NCI-H460 (cell line): ENCODE data around the gene SOCS3. TPM values are rescaled to one million over a fixed set of nuclear protein-coding genes. Genes with fewer than 3 reads are reported as not detected.
"Not testable (repeated sequence)": the region's sequence is repeated elsewhere in the genome, so short reads cannot be mapped to it uniquely, and the experiment has no call there.

Source experiments
- DNase-seq: peaks from one replicate; pipeline ENCODE4 v3.0.0-alpha.2; 2016; ENCODE audit warnings: low read depth; ENCODE audit errors: extremely low read depth
- total RNA-seq: library from RNA; depleted of rRNA; stranded (reverse); fragments of >200 nt; shearing (Covaris generic); gene quantifications from 2 replicates; pipeline ENCODE4 v1.2.3, GENCODE V29; 2014

The SOCS3 gene
- total RNA-seq, 1 experiment from 2014 or later = 404 TPM

DNA sequence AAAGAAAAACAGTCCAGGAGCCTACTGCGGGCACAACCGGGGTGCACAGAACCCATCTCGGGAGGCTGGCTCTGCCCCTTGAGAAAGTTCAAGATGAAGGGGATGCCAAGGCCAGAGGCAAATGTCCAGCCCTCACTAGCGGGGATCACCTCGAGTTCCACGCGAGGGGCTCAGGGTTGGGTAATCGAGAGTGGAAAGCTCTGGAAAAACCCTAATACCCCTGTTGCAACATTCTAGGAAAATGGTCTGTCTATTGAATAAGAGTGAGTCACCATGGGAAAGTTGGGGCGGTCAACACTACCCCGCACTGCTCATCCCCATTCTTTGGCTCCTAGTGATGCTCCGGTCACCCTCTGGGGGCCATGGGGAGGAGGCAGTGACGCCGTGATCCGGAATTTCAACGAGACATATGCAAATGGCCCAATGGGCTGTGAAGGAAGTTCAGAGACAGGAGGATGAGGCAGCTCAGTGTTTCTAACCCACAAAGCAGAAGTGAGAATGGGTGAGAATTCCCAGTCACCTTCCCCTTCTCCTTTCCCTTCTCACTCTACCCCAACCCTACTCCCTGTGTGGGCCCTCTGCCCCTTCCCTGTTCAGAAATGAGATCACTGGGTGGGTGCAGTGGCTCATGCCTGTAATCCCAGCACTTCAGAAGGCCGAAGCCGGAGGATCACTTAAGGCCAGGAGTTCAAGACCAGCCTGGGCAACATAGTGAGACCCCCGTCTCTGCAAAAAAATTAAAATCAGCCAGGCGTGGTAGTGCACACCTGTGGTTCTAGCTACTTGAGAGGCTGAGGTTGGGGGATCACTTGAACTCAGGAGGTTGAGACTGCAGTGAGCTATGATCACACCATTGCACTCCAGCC, 22.4 kb downstream of the SOCS3 start:
- peak; percentile 98 for DNase-seq

DNA sequence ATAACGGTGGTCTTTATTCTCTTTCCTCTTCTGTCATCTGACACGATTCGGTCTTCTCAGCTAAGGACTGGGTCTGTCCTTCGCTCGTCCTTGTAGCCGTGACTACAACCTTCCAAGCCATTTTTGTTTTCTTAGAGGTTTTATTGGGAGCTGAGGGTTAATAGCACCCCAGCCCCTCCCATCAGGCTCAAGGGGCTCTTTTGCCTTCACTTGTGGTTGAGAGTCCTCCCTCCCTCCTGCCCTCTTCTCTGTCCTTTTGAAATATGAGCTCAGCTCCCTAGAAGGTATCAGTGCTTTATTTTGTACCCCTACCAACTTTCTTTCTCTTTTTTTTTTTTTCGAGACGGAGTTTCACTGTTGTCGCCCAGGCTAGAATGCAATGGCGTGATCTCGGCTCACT, 24.7 kb downstream of the SOCS3 start:
- DNase-seq = no peak

- no peak for DNase-seq
Measured at GRCh38 chr17:78332991-78333390, 26.9 kb downstream of the SOCS3 start.

GRCh38 chr17:78331355-78331754, 28.5 kb downstream of the SOCS3 start:
- DNase-seq = not testable (repeated sequence)

DNA sequence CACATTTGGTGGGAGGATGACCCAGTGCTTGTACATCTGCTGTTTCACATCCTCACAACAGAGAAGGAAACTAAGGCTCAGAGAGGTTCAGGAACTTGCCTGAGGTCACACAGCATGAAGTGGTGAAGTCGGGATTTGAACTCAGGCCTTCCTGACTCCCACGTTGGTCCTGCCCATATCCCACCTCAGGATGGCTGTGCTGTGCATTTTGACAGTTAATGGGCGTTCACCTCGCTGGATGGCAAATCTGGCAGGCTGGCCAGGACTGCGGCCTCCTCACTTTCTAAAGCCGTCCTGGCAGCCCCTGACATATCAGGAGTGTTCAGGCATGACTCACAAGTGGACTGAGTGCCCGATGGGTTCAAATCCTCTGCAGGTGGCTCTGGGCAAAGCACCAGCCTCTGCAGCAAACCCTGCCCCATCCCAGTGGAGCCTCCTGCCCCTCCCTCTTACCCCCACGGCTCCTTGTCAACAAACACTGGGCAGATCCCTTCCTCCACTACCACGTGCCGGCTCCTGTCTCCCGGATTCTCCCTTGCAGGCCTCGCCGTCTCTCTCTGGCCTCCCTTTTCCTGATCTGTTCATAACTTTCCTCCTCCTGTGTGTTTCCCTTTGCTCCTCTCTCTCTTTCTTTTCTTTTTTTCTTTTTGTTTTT, 29.2 kb downstream of the SOCS3 start:
- peak; percentile 54 for DNase-seq

DNA sequence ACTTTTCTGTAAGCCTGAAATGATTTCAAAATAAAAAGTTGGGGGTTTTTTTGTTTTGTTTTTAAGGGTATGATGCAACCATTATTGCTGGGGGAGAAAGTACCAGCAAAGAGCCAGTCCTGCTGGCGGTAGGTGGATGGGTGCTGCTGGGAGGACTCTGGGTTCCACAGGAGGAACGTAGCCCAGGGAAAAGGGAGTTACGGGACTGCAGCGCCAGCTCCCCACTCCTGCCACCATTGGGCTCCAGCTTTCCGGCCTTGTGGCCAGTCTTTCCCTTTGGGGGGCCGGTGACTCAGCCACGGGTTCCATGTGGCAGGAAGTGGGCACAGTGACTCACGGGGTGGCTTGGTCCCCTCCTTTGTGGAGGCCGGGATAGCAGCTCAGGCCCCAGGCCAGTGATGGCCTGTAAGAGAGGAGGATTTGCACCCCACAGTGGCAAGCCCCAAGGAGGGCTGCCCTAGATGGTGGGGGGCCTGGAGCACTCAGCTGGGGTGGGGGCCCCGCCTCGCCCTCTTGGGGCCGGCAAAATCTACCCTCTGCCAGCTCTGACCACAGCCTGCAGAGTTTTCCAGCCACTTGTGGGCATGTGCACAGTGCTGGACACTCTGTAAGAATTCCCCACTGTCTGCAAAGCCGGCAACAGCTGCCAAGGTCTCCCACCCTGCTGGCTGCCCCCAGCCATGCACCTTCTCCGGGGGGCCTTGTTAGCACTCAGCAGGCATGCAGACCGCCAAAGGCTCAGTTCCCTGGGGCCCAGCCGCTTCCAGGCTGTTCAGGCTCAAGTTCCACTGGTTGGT, 30.4 kb downstream of the SOCS3 start:
- peak; percentile 69 for DNase-seq

DNA sequence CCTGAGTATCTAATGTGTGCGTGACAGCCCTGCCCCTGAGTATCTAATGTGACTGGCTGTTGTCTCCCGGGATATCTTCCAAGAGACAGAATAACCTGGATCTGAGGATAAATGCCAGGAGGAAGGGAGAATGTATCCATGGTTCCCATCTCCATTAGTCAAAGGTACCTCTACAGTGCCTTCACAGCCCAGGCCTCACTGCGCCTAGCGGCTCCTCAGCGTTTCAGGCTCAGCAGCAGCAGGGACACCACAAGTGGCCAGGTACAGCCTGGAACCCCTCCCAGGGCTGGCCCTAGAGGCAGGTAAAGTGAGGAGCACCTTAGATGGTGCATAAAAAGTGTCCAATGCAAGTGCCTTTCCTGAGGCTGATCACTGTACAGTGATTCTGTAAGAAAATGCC, 32.0 kb downstream of the SOCS3 start:
- DNase-seq = no peak

DNA sequence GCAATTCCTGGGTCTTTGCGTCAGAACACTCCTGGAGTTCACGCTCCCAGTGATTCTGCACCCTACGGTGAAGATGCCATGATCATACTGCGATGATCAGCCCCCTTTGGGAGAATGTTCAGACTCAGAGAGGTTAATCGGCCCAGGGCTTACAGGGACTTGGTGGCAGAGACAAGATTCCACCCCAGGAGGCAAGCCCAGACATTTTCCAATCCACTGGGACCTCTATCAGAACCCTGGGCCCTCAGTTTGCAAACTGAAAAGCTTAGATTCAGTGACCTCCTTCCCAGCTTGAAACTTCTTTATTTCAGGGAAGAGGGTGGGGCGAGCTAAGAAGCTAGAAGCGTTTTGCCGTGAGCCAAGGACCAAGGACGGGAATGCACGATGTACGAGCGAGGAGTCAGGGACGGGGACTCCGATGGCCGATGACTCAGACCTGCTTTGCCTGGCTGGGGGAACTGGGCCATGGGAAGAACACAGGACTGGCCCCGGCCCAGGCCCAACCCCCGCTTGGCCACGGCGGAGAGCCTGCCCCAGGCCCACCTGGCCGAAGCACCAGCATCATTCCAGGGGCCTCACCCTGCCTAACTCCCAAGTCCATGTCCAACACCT, 34.7 kb downstream of the SOCS3 start:
- peak; percentile 44 for DNase-seq

DNA sequence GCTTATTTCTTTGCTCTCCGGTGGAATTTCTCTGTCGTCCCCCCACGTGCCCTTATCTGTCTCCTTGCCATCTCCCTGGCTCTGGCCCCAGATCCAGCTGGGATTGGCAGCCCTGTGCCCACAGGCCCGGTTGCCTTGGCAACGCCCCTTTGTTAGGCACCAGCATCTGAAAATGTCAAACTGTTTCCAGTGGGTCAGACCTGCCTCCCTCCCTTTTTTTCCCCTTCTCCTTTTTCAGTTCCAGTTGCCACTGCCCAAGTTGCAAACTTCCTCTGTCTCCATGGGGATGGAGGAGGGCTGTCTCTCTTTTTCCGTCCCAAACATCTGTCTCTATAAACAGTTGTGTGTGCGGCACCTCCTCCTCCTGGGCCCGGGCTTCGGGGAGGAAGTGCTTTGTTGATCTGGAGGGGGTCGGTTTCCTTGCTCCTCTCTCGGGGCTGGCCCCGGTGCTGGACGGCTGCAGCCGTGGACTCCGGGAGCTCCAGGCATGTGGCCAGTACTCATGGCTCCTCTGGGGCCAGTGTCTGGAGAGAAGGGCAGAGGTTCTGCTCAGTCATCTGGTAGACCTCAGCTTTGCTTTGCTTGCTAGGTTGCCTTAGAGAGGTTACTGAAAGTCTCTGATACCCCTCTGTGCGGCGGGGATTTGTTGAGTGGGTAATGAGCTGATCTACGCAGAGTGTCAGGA, 35.3 kb downstream of the SOCS3 start:
- DNase-seq = peak; percentile 50

GRCh38 chr17:78323826-78324390, 36.0 kb downstream of the SOCS3 start:
- DNase-seq = no peak

GRCh38 chr17:78322858-78323455, 36.9 kb downstream of the SOCS3 start:
- no peak for DNase-seq

- DNase-seq = no peak
Measured at GRCh38 chr17:78322327-78322857, 37.5 kb downstream of the SOCS3 start.

DNA sequence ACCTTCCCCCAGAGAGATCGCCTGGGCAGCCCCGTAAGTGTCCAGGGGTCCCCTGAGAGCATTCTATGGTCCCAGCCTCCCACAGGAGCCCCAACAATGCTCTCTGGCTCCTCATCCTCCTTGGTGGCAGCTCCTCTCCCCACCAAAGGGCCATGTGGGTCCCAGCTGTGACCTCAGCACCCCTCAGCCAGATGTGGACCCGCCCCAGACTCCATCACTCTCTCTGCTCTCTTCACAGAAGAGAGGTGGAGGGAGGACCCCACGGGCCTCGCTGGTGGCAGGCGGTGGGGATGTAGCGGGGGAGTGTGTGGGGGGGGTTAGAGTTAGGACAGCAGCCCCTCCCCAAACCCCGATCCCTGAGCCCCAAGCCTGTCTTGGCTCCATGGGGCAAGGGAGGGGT, 41.0 kb downstream of the SOCS3 start:
- DNase-seq = no peak

- no peak for DNase-seq
Measured at GRCh38 chr17:78318407-78318806, 41.5 kb downstream of the SOCS3 start.

- no peak for DNase-seq
Measured at GRCh38 chr17:78317794-78318400, 42.0 kb downstream of the SOCS3 start.

GRCh38 chr17:78316867-78317789, 42.7 kb downstream of the SOCS3 start:
- no peak for DNase-seq

GRCh38 chr17:78316115-78316866, 43.6 kb downstream of the SOCS3 start:
- DNase-seq = no peak
